ENCODE results near the gene LIPG.
"Not testable (repeated sequence)": the region's sequence is repeated elsewhere in the genome, so short reads cannot be mapped to it uniquely, and the experiment has no call there.

LIPG gene

GRCh38 chr18:49560624-49561288, 1.1 kb upstream of the LIPG start:
- H3K4me3 Mint-ChIP-seq, result peak overlapping the region; percentile 71
- H3K36me3 Mint-ChIP-seq, result no peaks in the 10 kb centered on the region
- H3K9me3 Mint-ChIP-seq, result no peaks in the 10 kb centered on the region
- H3K27me3 Mint-ChIP-seq, result peaks cover 60% of the 10 kb centered on the region
- no peak overlapping the region for H3K27ac Mint-ChIP-seq
- no peak for ATAC-seq
- peaks cover 31% of the 10 kb centered on the region for H3K4me1 Mint-ChIP-seq

GRCh38 chr18:49562481-49563129, 748 bp downstream of the LIPG start:
- Mint-ChIP-seq H3K4me1 (peaks cover 31% of the 10 kb centered on the region), H3K27ac (no peak overlapping the region), H3K9me3 (no peaks in the 10 kb centered on the region), H3K4me3 (peak overlapping the region; percentile 49), H3K27me3 (peaks cover 74% of the 10 kb centered on the region), H3K36me3 (no peaks in the 10 kb centered on the region)
- ATAC-seq, result no peak

- Mint-ChIP-seq H3K9me3 (no peaks in the 10 kb centered on the region), H3K4me3 (peak overlapping the region; percentile 45), H3K27me3 (peaks cover 74% of the 10 kb centered on the region), H3K4me1 (peaks cover 31% of the 10 kb centered on the region), H3K27ac (no peak overlapping the region), H3K36me3 (no peaks in the 10 kb centered on the region)
- no peak for ATAC-seq
These were observed 1.3 kb downstream of the LIPG start for GRCh38 chr18:49563130-49563540.

GRCh38 chr18:49563701-49564517, 2.1 kb downstream of the LIPG start:
- H3K9me3 Mint-ChIP-seq, result no peaks in the 10 kb centered on the region
- H3K36me3 Mint-ChIP-seq, result no peaks in the 10 kb centered on the region
- H3K4me1 Mint-ChIP-seq, result peaks cover 31% of the 10 kb centered on the region
- no peak overlapping the region for H3K4me3 Mint-ChIP-seq
- no peak for ATAC-seq
- H3K27me3 Mint-ChIP-seq, result peaks cover 70% of the 10 kb centered on the region
- no peak overlapping the region for H3K27ac Mint-ChIP-seq

GRCh38 chr18:49564518-49564834, 2.6 kb downstream of the LIPG start:
- ATAC-seq, result no peak
- peaks cover 72% of the 10 kb centered on the region for H3K27me3 Mint-ChIP-seq
- H3K36me3 Mint-ChIP-seq, result no peaks in the 10 kb centered on the region
- no peak overlapping the region for H3K4me3 Mint-ChIP-seq
- H3K9me3 Mint-ChIP-seq, result no peaks in the 10 kb centered on the region
- no peak overlapping the region for H3K27ac Mint-ChIP-seq
- peaks cover 31% of the 10 kb centered on the region for H3K4me1 Mint-ChIP-seq

GRCh38 chr18:49565101-49565500, 3.2 kb downstream of the LIPG start:
- no peak overlapping the region for H3K27ac Mint-ChIP-seq
- peaks cover 72% of the 10 kb centered on the region for H3K27me3 Mint-ChIP-seq
- peaks cover 31% of the 10 kb centered on the region for H3K4me1 Mint-ChIP-seq
- H3K36me3 Mint-ChIP-seq, result no peaks in the 10 kb centered on the region
- H3K4me3 Mint-ChIP-seq, result no peak overlapping the region
- H3K9me3 Mint-ChIP-seq, result no peaks in the 10 kb centered on the region
- no peak for ATAC-seq

- no peak for ATAC-seq
- H3K4me3 Mint-ChIP-seq, result no peak overlapping the region
These were observed 3.8 kb downstream of the LIPG start for GRCh38 chr18:49565612-49566011.

GRCh38 chr18:49566217-49566770, 4.4 kb downstream of the LIPG start:
- no peak overlapping the region for H3K4me3 Mint-ChIP-seq
- peaks cover 23% of the 10 kb centered on the region for H3K4me1 Mint-ChIP-seq
- H3K27me3 Mint-ChIP-seq, result peaks cover 60% of the 10 kb centered on the region
- no peaks in the 10 kb centered on the region for H3K9me3 Mint-ChIP-seq
- no peaks in the 10 kb centered on the region for H3K36me3 Mint-ChIP-seq
- H3K27ac Mint-ChIP-seq, result no peak overlapping the region
- ATAC-seq, result no peak

More at GRCh38 chr18:49565612-49566011, 3.8 kb downstream of the LIPG start:
- peaks cover 30% of the 10 kb centered on the region for H3K4me1 Mint-ChIP-seq
- H3K27me3 Mint-ChIP-seq, result peaks cover 67% of the 10 kb centered on the region
- no peaks in the 10 kb centered on the region for H3K9me3 Mint-ChIP-seq
- no peak overlapping the region for H3K27ac Mint-ChIP-seq
- H3K36me3 Mint-ChIP-seq, result no peaks in the 10 kb centered on the region

GRCh38 chr18:49566985-49567384, 5.1 kb downstream of the LIPG start:
- Mint-ChIP-seq H3K27ac (no peak overlapping the region), H3K4me1 (peaks cover 16% of the 10 kb centered on the region), H3K9me3 (no peaks in the 10 kb centered on the region), H3K27me3 (peaks cover 53% of the 10 kb centered on the region), H3K36me3 (no peaks in the 10 kb centered on the region), H3K4me3 (no peak overlapping the region)
- ATAC-seq, result no peak

GRCh38 chr18:49569724-49570123, 7.9 kb downstream of the LIPG start:
- ATAC-seq, result no peak
- no peak overlapping the region for H3K27ac Mint-ChIP-seq
- peaks cover 32% of the 10 kb centered on the region for H3K27me3 Mint-ChIP-seq
- H3K9me3 Mint-ChIP-seq, result no peaks in the 10 kb centered on the region
- H3K4me3 Mint-ChIP-seq, result no peak overlapping the region
- no peaks in the 10 kb centered on the region for H3K36me3 Mint-ChIP-seq
- no peaks in the 10 kb centered on the region for H3K4me1 Mint-ChIP-seq

GRCh38 chr18:49570836-49571235, 9.0 kb downstream of the LIPG start:
- ATAC-seq, result no peak
- Mint-ChIP-seq H3K4me3 (no peak overlapping the region), H3K27me3 (peaks cover 23% of the 10 kb centered on the region), H3K36me3 (no peaks in the 10 kb centered on the region), H3K4me1 (no peaks in the 10 kb centered on the region), H3K27ac (no peak overlapping the region), H3K9me3 (no peaks in the 10 kb centered on the region)

- H3K9me3 Mint-ChIP-seq, result no peaks in the 10 kb centered on the region
- H3K27me3 Mint-ChIP-seq, result peaks cover 10% of the 10 kb centered on the region
- no peaks in the 10 kb centered on the region for H3K4me1 Mint-ChIP-seq
- H3K36me3 Mint-ChIP-seq, result no peaks in the 10 kb centered on the region
- no peak overlapping the region for H3K4me3 Mint-ChIP-seq
- peak; percentile 4 for ATAC-seq
- H3K27ac Mint-ChIP-seq, result no peak overlapping the region
These were observed 10.9 kb downstream of the LIPG start for GRCh38 chr18:49572611-49573345.

GRCh38 chr18:49573835-49574234, 12.0 kb downstream of the LIPG start:
- H3K9me3 Mint-ChIP-seq, result no peaks in the 10 kb centered on the region
- no peaks in the 10 kb centered on the region for H3K36me3 Mint-ChIP-seq
- H3K4me3 Mint-ChIP-seq, result no peak overlapping the region
- no peak overlapping the region for H3K27ac Mint-ChIP-seq
- ATAC-seq, result no peak
- no peaks in the 10 kb centered on the region for H3K4me1 Mint-ChIP-seq
- H3K27me3 Mint-ChIP-seq, result peaks cover 9% of the 10 kb centered on the region

GRCh38 chr18:49579041-49579440, 17.2 kb downstream of the LIPG start:
- not testable (repeated sequence) for H3K9me3 Mint-ChIP-seq, H3K4me1 Mint-ChIP-seq, H3K27ac Mint-ChIP-seq, H3K36me3 Mint-ChIP-seq, H3K4me3 Mint-ChIP-seq, ATAC-seq
- peaks cover 26% of the 10 kb centered on the region for H3K27me3 Mint-ChIP-seq

- H3K27me3 Mint-ChIP-seq, result peaks cover 26% of the 10 kb centered on the region
- not testable (repeated sequence) for ATAC-seq, H3K4me1 Mint-ChIP-seq, H3K36me3 Mint-ChIP-seq, H3K9me3 Mint-ChIP-seq, H3K27ac Mint-ChIP-seq, H3K4me3 Mint-ChIP-seq
These were observed 17.7 kb downstream of the LIPG start for GRCh38 chr18:49579583-49579982.

All from stimulated activated memory B cell treated with anti-CD40 and anti-IgM and Interleukin-4, amounts not matched to agents 10 μg/mL and 1 μg/mL and 100 μg/mL, for 72 hours (primary cell).